A673 (cell line): ENCODE measurements around the gene NOD1.
"Not testable (repeated sequence)": the region's sequence is repeated elsewhere in the genome, so short reads cannot be mapped to it uniquely, and the experiment has no call there.

Experiments
- CTCF ChIP-seq: fragments of 300-800, 200-600 bp; sonication (generic); conservative IDR thresholded peaks from 2 replicates; pipeline ENCODE4 v1.5.1; 2017; ENCODE audit warnings: low read depth, mild to moderate bottlenecking, antibody characterized with exemption, low read length, moderate library complexity, mixed read lengths
- EZH2 ChIP-seq: fragments of 200-600 bp; sonication (generic); IDR thresholded peaks from 2 replicates; pipeline ENCODE4 v1.6.1; 2017; ENCODE audit warnings: borderline replicate concordance, low read depth, mild to moderate bottlenecking, mixed read lengths, antibody characterized with exemption, low read length; ENCODE audit not compliant: poor library complexity, severe bottlenecking

DNA sequence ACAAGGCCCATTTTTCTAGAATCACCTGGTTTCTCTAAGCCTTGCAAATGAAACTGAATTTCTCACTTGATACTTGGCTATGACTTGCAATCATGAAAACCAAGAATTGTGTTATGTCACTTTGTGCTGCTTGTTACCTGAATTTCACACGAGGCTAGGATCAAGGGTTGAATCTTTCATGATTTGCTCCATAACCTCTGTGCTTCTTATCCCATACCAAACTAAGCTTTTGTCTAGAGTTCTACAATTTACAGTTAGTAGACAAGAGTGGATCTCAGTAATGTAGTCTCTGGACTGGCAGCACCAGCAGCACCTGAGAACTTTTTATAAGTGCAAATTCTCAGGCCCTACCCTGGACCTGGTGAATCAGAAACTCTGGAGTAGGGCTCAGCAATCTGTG is 48.7 kb upstream of the NOD1 start:
- not testable (repeated sequence) for TF ChIP-seq CTCF, EZH2
